DOHH2 (cell line): ENCODE measurements around the gene ATXN7L1.

ENCODE experiments used
- H3F3A ChIP-seq: fragments of 200-600 bp; sonication (generic), shearing (Covaris generic); 2 replicates; pipeline ENCODE4 v1.6.0; 2016; ENCODE audit warnings: antibody characterized with exemption, mild to moderate bottlenecking; ENCODE audit not compliant: control insufficient read depth, insufficient read depth
- H3K27ac ChIP-seq: fragments of 200-600 bp; sonication (generic); 2 replicates; pipeline ENCODE4 v1.5.1; 2014; ENCODE audit warnings: low read depth, mild to moderate bottlenecking, low read length, moderate library complexity
- H3K27me3 ChIP-seq: fragments of 200-600 bp; sonication (generic); 2 replicates; pipeline ENCODE4 v1.6.1; 2014; ENCODE audit warnings: mild to moderate bottlenecking, low read length, mixed read lengths; ENCODE audit not compliant: control insufficient read depth
- H3K36me3 ChIP-seq: fragments of 200-600 bp; sonication (generic); 2 replicates; pipeline ENCODE4 v1.6.1; 2014; ENCODE audit warnings: mild to moderate bottlenecking, low read length, moderate library complexity, mixed read lengths; ENCODE audit not compliant: control insufficient read depth
- H3K4me1 ChIP-seq: fragments of 200-600 bp; sonication (generic); 2 replicates; pipeline ENCODE4 v1.6.1; 2014; ENCODE audit warnings: mild to moderate bottlenecking, low read length, mixed read lengths; ENCODE audit not compliant: control insufficient read depth
- H3K4me2 ChIP-seq: fragments of 200-600 bp; sonication (generic); 2 replicates; pipeline ENCODE4 v1.6.0; 2014; ENCODE audit warnings: mild to moderate bottlenecking, low read length, moderate library complexity
- H3K4me3 ChIP-seq: fragments of 200-600 bp; sonication (generic); 2 replicates; pipeline ENCODE4 v1.5.1; 2014; ENCODE audit warnings: mild to moderate bottlenecking, low read length, mixed read lengths
- H3K79me2 ChIP-seq: fragments of 200-600 bp; sonication (generic); 2 replicates; pipeline ENCODE4 v1.6.1; 2014; ENCODE audit warnings: mild to moderate bottlenecking, low read length, mixed read lengths; ENCODE audit not compliant: control insufficient read depth
- H3K9me2 ChIP-seq: fragments of 200-600 bp; sonication (generic); replicated peaks from 2 replicates; pipeline ENCODE4 v1.6.1; 2014; ENCODE audit warnings: mild to moderate bottlenecking, low read length, mixed read lengths; ENCODE audit not compliant: control insufficient read depth
- H3K9me3 ChIP-seq: fragments of 200-600 bp; sonication (generic); 2 replicates; pipeline ENCODE4 v1.6.1; 2014; ENCODE audit warnings: antibody characterized with exemption, low read length, mixed read lengths; ENCODE audit not compliant: control insufficient read depth, insufficient read depth
- H4K20me1 ChIP-seq: fragments of 200-600 bp; sonication (generic); 2 replicates; pipeline ENCODE4 v1.6.0; 2014; ENCODE audit warnings: low read depth, mild to moderate bottlenecking, antibody characterized with exemption, low read length, moderate library complexity; ENCODE audit not compliant: control insufficient read depth, insufficient read depth
- EZH2phosphoT487 ChIP-seq: fragments of 200-600 bp; sonication (generic); IDR thresholded peaks from 2 replicates; pipeline ENCODE4 v1.6.1; 2017; ENCODE audit warnings: borderline replicate concordance, mild to moderate bottlenecking, antibody characterized with exemption, low read length, moderate library complexity, mixed read lengths
- TF ChIP-seq, protein P1 (sequence below): fragments of 200-600 bp; sonication (generic); IDR thresholded peaks from one replicate; pipeline ENCODE4 v1.5.1; 2014; ENCODE audit warnings: antibody characterized with exemption, mild to moderate bottlenecking, low read depth, low read length; ENCODE audit not compliant: poor library complexity, severe bottlenecking

Gene ATXN7L1

DNA sequence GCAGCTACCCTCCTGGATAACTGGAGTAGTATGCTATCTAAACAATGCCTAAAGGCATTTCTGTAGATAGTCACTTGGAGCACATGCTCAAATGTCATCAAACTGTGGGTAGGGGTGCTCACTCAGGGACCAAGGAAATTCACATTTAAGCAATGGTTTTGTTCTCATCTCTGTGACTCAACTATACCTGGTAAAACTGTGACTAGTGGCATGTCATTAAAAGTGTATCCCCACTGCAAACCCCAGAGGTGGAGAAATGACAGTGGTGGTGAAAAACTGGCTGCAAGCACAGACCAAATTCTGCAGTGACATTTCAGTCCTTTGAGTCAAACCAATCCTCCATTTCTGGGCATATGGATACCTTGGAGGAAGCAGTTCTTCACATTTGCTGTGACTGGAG lies 160.9 kb downstream of the ATXN7L1 start:
- Histone ChIP-seq H3K4me2 (no peak overlapping the region), H3F3A (no peaks in the 10 kb centered on the region), H3K4me1 (no peaks in the 10 kb centered on the region), H3K79me2 (no peaks in the 10 kb centered on the region), H3K4me3 (no peak overlapping the region), H3K9me3 (peaks cover 27% of the 10 kb centered on the region), H3K27me3 (no peaks in the 10 kb centered on the region), H4K20me1 (no peaks in the 10 kb centered on the region), H3K9me2 (no peaks in the 10 kb centered on the region), H3K36me3 (no peaks in the 10 kb centered on the region), H3K27ac (no peak overlapping the region)
- TF ChIP-seq, protein P1, sequence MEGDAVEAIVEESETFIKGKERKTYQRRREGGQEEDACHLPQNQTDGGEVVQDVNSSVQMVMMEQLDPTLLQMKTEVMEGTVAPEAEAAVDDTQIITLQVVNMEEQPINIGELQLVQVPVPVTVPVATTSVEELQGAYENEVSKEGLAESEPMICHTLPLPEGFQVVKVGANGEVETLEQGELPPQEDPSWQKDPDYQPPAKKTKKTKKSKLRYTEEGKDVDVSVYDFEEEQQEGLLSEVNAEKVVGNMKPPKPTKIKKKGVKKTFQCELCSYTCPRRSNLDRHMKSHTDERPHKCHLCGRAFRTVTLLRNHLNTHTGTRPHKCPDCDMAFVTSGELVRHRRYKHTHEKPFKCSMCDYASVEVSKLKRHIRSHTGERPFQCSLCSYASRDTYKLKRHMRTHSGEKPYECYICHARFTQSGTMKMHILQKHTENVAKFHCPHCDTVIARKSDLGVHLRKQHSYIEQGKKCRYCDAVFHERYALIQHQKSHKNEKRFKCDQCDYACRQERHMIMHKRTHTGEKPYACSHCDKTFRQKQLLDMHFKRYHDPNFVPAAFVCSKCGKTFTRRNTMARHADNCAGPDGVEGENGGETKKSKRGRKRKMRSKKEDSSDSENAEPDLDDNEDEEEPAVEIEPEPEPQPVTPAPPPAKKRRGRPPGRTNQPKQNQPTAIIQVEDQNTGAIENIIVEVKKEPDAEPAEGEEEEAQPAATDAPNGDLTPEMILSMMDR = no peak
- no peak for TF ChIP-seq EZH2phosphoT487

DNA sequence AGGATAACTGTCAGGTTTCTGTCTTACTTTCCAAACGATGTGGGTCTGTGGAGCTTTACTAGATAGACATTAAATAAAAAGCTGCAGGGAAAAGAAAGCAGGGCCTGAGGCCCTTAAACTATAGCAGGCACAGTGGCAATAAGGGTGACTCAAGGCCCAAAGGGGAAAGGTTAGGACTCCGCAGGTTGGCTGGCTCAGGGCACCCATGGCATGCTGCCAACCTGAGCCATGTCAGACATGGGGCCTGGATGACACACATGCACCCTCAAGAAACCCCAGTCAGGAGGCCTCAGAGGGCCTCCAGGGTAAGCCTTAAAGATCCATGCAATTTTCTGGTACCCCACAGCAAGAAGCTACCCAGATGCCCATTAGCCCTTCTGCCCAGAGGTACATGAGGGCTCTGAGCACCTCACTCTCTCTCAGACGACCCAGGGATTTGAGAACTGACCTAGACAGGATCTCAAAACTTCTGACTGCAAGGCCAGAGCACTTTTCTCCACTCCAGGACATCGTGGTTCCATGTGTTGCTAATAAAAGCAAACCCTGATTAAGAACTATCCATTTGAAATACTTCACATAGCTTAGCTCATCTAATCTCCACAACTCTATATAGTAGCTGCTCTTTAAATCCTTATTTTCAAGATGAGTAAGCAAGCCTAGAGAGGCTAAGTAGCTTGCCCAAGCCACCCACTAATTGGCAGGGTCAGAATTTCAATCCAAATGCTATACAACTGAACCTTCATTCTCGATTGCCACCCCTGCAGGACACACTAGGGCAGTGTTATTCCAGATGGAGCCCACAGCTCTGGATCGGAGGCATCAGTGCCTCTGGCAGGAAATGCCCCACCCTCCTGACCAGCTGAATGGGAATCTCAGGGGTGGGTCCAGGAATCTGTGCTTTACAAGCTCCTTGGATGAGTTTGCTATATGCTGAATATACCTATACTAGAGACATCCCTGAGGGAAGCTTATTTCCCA lies 162.6 kb downstream of the ATXN7L1 start:
- H4K20me1 ChIP-seq = no peaks in the 10 kb centered on the region
- no peak overlapping the region for H3K4me2 ChIP-seq

DNA sequence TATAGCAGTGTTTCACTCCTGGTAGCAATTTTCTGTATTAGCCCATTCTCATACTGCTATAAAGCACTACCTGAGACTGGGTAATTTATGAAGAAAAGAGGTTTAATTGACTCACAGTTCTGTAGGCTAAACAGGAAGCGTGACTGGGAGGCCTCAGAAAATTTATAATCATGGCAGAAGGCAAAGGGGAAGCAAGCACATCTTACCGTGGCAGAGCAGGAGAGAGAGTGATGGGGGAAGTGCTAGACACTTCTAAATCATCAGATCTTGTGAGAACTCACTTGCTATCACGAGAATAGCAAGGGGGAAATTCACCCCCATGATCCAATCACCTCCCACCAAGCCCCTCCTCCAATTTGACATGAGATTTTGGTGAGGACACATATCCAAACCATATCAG lies 163.5 kb downstream of the ATXN7L1 start:
- TF ChIP-seq, protein P1 = no peak
- no peak for TF ChIP-seq EZH2phosphoT487
- Histone ChIP-seq H3K9me2 (no peaks in the 10 kb centered on the region), H3K36me3 (no peaks in the 10 kb centered on the region), H4K20me1 (no peaks in the 10 kb centered on the region), H3K4me2 (no peak overlapping the region), H3K27ac (no peak overlapping the region), H3K79me2 (no peaks in the 10 kb centered on the region), H3K4me1 (no peaks in the 10 kb centered on the region), H3K9me3 (peaks cover 35% of the 10 kb centered on the region), H3F3A (no peaks in the 10 kb centered on the region), H3K4me3 (no peak overlapping the region), H3K27me3 (no peaks in the 10 kb centered on the region)

More for the DNA sequence above, 162.6 kb downstream of the ATXN7L1 start:
- Histone ChIP-seq H3K27me3 (no peaks in the 10 kb centered on the region), H3K9me3 (peaks cover 35% of the 10 kb centered on the region), H3K27ac (no peak overlapping the region), H3K4me1 (no peaks in the 10 kb centered on the region), H3K4me3 (no peak overlapping the region), H3K79me2 (no peaks in the 10 kb centered on the region), H3F3A (no peaks in the 10 kb centered on the region), H3K36me3 (no peaks in the 10 kb centered on the region), H3K9me2 (no peaks in the 10 kb centered on the region)
- no peak for TF ChIP-seq EZH2phosphoT487
- TF ChIP-seq, protein P1 = no peak
